ENCODE measurements around the gene HOXA13. TPM values are rescaled to one million over a fixed set of nuclear protein-coding genes. Genes with fewer than 3 reads are reported as not detected.

HOXA13 gene
- total and polyA plus RNA-seq, 10 of the 15 experiments (the other 5 are each of a cell fraction or from before 2014, with no cell fraction given): not detected

DNA sequence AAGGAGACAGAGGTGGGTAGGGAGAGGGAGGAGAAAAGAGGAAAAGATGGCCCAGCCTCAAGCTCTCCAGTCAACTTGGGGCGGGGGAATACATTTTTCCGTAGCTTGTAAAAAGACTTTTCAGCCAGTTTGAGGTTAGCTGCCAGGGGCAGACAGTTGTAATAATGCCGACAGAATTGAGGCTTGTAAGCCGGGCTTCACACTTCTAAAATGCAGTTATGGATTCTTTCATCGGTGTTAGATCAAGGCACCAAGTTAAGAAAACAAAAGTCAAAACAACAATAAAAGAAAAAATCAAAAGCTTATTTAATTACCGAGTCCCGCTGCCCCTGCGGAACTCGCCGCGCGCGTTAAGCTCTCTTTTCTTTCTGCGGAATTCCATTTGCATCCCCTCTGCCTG, 42.3 kb upstream of the HOXA13 start:
- Histone ChIP-seq H3K4me2 (ENCODE audit: control insufficient read depth, insufficient read depth) (no peak overlapping the region), H3K9me3 (replicated peaks; ENCODE audit: control insufficient read depth, insufficient read depth, low read length) (no peaks in the 10 kb centered on the region; the same call in 2 of the 3 replicates), H3K27ac (ENCODE audit: control insufficient read depth, insufficient read depth) (no peak overlapping the region), H3K9ac (ENCODE audit: control insufficient read depth, insufficient read depth, low read length) (no peak overlapping the region), H3K27me3 (replicated peaks in 1 of 2; ENCODE audit: control insufficient read depth in 2 of 2, insufficient read depth in 2 of 2, low read length in 1 of 2) (peaks cover 24 to 25% of the 10 kb centered on the region in 2 experiments), H3K4me1 (ENCODE audit: control insufficient read depth, insufficient read depth, low read length) (no peaks in the 10 kb centered on the region), H3K79me2 (ENCODE audit: control insufficient read depth, insufficient read depth, low read length) (no peaks in the 10 kb centered on the region), H2AFZ (ENCODE audit: control insufficient read depth, low read depth, low read length) (no peak overlapping the region), H4K20me1 (ENCODE audit: control insufficient read depth, insufficient read depth) (no peaks in the 10 kb centered on the region), H3K36me3 (ENCODE audit: control insufficient read depth in 2 of 2, insufficient read depth in 2 of 2, low read length in 1 of 2) (no peaks in the 10 kb centered on the region), H3K4me3 (no peak overlapping the region)
- RAD21 ChIA-PET (ENCODE audit: unreplicated experiment): no interaction called here
- intact Hi-C loops (cut with micrococcal nuclease; ENCODE audit: unreplicated experiment): no loop called here
- DNase-seq (ENCODE audit: low read depth, low spot score) (no peak), FAIRE-seq (no peak), ATAC-seq (no peak)
- WGBS (ENCODE audit: insufficient coverage, insufficient replicate concordance, low lambda C conversion rate, missing lambda C conversion rate): 42% methylated on average over 14 of the region's 14 CpGs
- POLR2A ChIA-PET: no interaction called here
- no TSS peak for BruUV-seq (replicated peaks)
- SMC1A ChIA-PET (ENCODE audit: uncharacterized antibody, unreplicated experiment): no interaction called here
- in situ Hi-C loops (cut with MboI): no loop called here
- CTCF ChIA-PET: interaction anchor here (0.6 kb wide), 1 partner anchor 213 kb away, joined by 4 read pairs; no protein-coding TSS in a partner anchor
- no peak for TF ChIP-seq SREBF1 (IDR thresholded peaks at IDR 0.05; ENCODE audit: low read length)
- TF ChIP-seq MYC (IDR thresholded peaks at IDR 0.05; ENCODE audit: insufficient read depth, insufficient read length, insufficient replicate concordance, low read length, severe bottlenecking): no peak
- TF ChIP-seq KDM1A (IDR thresholded peaks at IDR 0.05; ENCODE audit: borderline replicate concordance): no peak
- no peak for TF ChIP-seq ZZZ3 (IDR thresholded peaks at IDR 0.05; ENCODE audit: control insufficient read depth, insufficient read length, low read depth)
- TF ChIP-seq, protein P1, sequence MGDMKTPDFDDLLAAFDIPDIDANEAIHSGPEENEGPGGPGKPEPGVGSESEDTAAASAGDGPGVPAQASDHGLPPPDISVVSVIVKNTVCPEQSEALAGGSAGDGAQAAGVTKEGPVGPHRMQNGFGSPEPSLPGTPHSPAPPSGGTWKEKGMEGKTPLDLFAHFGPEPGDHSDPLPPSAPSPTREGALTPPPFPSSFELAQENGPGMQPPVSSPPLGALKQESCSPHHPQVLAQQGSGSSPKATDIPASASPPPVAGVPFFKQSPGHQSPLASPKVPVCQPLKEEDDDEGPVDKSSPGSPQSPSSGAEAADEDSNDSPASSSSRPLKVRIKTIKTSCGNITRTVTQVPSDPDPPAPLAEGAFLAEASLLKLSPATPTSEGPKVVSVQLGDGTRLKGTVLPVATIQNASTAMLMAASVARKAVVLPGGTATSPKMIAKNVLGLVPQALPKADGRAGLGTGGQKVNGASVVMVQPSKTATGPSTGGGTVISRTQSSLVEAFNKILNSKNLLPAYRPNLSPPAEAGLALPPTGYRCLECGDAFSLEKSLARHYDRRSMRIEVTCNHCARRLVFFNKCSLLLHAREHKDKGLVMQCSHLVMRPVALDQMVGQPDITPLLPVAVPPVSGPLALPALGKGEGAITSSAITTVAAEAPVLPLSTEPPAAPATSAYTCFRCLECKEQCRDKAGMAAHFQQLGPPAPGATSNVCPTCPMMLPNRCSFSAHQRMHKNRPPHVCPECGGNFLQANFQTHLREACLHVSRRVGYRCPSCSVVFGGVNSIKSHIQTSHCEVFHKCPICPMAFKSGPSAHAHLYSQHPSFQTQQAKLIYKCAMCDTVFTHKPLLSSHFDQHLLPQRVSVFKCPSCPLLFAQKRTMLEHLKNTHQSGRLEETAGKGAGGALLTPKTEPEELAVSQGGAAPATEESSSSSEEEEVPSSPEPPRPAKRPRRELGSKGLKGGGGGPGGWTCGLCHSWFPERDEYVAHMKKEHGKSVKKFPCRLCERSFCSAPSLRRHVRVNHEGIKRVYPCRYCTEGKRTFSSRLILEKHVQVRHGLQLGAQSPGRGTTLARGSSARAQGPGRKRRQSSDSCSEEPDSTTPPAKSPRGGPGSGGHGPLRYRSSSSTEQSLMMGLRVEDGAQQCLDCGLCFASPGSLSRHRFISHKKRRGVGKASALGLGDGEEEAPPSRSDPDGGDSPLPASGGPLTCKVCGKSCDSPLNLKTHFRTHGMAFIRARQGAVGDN (IDR thresholded peaks at IDR 0.05): no peak
- TF ChIP-seq FOXK2 (IDR thresholded peaks at IDR 0.05): no peak
- TF ChIP-seq, protein P2, sequence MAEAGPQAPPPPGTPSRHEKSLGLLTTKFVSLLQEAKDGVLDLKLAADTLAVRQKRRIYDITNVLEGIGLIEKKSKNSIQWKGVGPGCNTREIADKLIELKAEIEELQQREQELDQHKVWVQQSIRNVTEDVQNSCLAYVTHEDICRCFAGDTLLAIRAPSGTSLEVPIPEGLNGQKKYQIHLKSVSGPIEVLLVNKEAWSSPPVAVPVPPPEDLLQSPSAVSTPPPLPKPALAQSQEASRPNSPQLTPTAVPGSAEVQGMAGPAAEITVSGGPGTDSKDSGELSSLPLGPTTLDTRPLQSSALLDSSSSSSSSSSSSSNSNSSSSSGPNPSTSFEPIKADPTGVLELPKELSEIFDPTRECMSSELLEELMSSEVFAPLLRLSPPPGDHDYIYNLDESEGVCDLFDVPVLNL (IDR thresholded peaks at IDR 0.05; ENCODE audit: low read depth, low read length): no peak
- TF ChIP-seq KAT2A (conservative IDR thresholded peaks at IDR 0.05; ENCODE audit: control insufficient read depth, low read depth, low read length): no peak
- no peak for TF ChIP-seq MEF2B (IDR thresholded peaks at IDR 0.05; ENCODE audit: partially characterized antibody, poor library complexity, severe bottlenecking)
- no peak for TF ChIP-seq POLR2AphosphoS5 (IDR thresholded peaks at IDR 0.05; ENCODE audit: low read length)
- TF ChIP-seq, protein P3, sequence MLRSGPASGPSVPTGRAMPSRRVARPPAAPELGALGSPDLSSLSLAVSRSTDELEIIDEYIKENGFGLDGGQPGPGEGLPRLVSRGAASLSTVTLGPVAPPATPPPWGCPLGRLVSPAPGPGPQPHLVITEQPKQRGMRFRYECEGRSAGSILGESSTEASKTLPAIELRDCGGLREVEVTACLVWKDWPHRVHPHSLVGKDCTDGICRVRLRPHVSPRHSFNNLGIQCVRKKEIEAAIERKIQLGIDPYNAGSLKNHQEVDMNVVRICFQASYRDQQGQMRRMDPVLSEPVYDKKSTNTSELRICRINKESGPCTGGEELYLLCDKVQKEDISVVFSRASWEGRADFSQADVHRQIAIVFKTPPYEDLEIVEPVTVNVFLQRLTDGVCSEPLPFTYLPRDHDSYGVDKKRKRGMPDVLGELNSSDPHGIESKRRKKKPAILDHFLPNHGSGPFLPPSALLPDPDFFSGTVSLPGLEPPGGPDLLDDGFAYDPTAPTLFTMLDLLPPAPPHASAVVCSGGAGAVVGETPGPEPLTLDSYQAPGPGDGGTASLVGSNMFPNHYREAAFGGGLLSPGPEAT (IDR thresholded peaks at IDR 0.05; ENCODE audit: low read depth): no peak
- TF ChIP-seq, protein P4, sequence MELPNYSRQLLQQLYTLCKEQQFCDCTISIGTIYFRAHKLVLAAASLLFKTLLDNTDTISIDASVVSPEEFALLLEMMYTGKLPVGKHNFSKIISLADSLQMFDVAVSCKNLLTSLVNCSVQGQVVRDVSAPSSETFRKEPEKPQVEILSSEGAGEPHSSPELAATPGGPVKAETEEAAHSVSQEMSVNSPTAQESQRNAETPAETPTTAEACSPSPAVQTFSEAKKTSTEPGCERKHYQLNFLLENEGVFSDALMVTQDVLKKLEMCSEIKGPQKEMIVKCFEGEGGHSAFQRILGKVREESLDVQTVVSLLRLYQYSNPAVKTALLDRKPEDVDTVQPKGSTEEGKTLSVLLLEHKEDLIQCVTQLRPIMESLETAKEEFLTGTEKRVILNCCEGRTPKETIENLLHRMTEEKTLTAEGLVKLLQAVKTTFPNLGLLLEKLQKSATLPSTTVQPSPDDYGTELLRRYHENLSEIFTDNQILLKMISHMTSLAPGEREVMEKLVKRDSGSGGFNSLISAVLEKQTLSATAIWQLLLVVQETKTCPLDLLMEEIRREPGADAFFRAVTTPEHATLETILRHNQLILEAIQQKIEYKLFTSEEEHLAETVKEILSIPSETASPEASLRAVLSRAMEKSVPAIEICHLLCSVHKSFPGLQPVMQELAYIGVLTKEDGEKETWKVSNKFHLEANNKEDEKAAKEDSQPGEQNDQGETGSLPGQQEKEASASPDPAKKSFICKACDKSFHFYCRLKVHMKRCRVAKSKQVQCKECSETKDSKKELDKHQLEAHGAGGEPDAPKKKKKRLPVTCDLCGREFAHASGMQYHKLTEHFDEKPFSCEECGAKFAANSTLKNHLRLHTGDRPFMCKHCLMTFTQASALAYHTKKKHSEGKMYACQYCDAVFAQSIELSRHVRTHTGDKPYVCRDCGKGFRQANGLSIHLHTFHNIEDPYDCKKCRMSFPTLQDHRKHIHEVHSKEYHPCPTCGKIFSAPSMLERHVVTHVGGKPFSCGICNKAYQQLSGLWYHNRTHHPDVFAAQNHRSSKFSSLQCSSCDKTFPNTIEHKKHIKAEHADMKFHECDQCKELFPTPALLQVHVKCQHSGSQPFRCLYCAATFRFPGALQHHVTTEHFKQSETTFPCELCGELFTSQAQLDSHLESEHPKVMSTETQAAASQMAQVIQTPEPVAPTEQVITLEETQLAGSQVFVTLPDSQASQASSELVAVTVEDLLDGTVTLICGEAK (IDR thresholded peaks at IDR 0.05; ENCODE audit: borderline replicate concordance): no peak
- no peak for TF ChIP-seq EGR1 (IDR thresholded peaks at IDR 0.05; ENCODE audit: borderline replicate concordance in 1 of 2, low read depth in 2 of 2, low read length in 2 of 2)
